GM21390 (cell line): ENCODE measurements around the gene ATP11B.

Source experiments
- ATAC-seq: cut with Tn5 transposase; IDR thresholded peaks from one replicate; pipeline ENCODE4 v1.9.1; 2021; ENCODE audit not compliant: unreplicated experiment

The ATP11B gene

DNA sequence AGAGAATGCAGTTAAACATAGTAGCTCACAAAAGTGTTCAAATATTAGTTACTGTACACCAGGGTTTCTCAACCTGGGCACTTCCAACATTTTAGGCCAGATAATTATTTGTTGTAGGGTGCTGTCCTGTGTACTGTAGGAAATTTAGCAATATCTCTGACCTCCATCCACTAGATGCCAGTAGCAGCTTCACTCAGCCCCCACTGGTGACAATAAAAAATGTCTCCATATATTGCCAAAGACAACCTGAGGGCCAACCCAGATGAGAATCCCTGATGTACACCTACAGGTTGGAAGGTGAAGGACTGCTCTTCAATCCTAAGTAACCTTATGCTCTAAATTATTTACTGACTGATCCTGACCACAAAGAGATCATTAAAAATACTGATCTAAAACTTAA lies 154.6 kb downstream of the ATP11B start:
- no peak for ATAC-seq

DNA sequence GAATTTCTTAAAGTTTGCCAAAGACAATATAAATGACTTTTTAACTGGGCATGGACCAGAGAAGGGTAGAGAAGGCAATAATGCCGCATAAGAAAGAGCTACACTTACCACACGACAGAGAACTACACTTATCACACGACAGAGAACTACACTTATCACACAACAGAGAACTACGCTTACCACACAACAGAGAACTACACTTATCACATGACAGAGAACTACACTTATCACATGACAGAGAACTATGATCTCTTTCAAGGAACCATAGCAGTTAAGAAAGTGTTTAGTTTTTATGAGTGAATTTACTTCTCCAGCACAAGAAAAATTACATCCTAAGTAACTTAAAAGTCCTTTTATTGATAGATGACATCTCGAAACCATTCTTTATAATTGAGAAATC lies 155.0 kb downstream of the ATP11B start:
- no peak for ATAC-seq

DNA sequence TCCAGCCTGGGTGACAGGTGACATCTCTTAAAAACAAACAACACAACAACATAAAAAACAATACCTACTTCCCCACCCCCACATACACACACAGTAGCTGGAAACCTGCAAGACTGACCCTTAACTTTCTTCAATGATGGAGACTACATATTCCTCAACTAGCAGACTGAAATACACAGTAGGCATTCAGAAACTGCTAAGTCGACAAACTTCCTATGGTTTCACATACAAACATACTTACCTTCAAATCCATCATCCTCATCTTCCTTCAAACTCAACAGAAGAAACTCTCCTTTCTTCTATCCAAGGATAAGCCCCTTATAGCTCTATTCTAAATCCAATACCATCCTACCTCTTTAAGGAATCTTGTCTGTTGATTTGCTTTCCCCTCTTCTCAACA lies 156.4 kb downstream of the ATP11B start:
- ATAC-seq, result no peak

DNA sequence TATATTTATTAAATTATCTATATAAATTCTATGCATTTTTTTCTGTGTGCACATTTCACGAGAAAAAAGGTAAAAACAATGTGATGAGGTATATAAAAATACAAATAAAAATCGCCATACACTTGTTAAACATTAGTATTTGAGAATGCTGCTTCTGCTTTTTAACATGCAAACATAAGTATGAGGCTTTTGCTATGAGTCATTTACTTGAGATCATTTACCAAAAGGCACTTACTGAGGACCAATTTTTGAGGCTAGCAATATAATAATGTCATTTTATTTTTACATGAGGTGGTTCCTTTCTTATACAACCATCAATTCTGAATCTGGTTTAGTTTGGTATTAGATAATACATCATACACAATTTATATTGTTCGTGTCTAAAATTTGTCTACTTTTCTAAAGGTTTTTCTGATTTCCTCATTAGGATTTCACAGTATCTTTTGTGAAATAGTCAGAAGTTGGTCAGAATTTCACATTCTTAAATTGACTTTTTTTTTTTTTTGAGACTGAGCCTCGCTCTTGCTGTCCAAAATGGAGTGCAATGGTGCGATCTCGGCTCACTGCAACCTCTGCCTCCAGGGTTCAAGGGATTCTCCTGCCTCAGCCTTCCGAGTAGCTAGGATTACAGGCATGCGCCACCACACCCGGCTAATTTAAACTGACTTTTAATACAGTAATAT lies 161.4 kb downstream of the ATP11B start:
- ATAC-seq, result peak; percentile 94

DNA sequence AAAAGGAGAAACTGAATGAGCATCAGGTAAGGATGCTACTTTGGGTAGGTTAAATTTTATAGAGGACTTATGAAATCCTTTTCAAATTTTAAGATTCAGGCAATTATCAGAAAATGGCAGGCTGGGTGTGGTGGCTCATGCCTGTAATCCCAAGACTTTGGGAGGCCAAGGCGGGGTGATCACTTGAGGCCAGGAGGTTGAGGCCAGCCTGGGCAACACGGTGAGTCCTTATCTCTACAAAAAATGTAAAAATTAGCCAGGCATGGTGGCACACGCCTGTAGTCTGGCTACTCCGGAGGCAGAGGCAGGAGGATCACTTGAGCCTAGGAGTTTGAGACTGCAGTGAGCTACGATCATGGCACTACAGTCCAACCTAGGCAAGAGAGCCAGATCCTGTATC lies 163.9 kb downstream of the ATP11B start:
- no peak for ATAC-seq

DNA sequence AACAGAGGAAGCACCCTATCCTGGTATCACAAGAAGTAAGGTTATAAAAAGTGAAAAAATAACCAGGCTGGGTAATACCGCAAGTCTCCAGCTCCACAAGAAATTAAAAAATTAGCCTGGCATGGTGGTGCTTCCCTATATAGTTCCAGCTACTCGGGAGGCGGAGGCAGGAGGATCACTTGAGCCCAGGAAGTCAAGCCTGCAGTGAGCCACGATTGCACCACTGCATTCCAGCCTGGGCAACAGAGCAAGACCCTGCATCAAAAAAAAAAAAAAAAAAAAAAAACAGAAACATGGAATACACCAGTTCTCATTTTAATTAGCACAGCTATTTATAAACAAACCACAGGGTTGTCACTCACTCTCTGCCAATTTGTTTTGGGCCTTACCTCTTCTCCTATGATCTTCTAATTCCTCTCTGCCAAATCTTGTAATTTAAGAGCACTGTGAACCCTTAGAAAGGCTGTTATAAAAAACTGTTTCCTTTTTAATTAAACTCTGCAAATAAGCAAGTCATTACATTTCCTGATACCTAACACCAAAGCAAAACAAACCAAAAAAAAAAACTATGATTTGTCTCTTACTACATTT lies 164.5 kb downstream of the ATP11B start:
- no peak for ATAC-seq

DNA sequence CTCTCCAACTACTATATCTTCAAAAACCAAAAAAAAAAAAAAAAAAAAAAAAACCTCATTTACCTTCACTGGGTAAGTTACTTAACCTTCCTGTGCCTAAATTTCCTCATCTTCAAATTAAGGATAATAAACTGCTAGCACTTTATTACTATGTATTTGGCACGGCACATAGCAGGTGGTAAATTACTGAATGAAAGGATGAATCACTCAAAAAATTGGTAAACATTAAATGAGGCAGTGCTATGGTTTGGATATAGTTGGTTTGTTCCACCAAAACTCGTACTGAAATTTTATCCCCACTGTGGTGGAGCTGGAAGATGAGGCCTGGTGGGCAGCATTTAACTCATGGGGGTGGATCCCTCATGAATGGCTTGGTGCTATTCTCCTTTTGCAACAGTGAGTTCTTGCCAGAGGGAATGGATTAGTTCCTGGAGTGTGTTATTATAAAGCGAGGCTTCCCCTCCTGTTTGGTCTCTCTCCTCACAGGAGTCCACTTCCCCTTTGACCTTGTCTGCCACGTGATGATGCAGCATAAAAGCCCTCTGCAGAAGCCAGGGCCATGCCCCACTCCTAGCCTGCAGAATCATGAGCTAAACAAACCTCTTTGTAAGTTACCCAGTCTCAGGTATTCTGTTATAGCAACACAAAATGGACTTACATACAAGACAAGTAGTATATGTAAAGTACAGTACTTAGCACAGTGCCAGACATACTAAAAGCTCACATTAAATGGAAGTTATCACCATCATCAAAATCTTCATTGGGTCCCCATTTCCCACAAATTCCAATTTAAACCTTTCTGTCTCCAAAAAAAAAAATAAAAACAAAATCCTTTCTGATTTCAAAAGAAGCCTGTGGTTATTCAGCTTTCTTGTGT lies 166.4 kb downstream of the ATP11B start:
- no peak for ATAC-seq

DNA sequence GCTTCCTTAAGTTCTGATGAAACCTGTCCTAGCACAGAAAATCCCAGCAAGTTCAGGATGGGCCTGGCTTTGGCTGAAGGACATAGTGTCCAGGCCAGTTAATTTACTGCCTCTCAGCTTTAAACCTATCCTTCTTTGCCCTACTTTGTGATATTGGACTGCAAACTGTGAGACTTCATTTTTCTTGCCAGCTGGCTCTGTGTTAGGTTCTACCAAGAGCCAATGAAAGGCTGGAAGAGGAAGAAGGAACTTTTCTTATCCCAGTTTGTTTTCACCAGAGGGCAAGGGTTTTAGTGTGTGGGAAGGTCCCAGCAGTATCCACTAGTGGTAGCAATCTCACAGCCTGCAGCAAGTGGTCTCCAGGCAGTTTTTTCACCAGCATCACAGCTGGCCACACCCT lies 168.9 kb downstream of the ATP11B start:
- no peak for ATAC-seq

DNA sequence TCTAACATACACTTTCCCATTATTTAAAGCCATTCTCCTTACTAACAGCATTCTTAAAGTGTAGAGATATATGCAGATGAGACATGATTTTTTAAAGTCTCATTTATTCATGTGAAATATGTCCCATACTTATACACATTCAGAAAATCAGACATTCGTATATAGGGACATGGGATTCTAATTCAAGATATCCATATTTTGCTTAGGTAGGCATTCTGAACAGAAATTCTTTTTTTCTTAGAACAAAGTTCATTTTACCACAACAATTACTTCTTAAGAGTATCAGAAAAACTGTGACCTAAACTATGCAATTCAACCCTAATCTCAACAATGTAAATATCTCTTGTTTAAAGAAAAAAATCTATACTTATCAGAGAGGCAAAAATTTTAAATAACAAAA lies 170.9 kb downstream of the ATP11B start:
- ATAC-seq, result no peak

DNA sequence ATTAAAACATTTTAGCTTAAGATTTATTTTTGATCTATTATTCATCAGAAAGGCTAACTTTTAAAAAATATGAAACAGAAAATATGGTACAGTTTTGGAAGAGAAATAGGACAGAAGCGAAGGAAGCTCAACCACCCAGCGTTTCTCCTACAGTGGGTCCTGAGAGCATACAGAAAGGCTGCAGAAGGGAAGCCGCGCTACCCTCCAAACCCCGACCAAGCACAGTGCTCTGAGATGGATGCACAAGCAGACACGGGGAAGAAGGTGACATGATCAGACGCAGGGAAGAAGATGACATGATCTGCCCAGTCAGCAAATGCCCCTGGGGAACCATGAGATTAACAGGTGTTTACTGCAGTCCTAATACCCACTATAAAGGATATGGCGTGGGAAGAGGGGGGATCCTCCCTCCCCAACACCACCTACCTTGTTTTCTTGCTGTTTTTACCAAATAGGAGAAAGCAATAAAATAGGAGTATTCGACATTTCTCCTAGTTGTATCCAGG lies 172.6 kb downstream of the ATP11B start:
- ATAC-seq, result no peak

DNA sequence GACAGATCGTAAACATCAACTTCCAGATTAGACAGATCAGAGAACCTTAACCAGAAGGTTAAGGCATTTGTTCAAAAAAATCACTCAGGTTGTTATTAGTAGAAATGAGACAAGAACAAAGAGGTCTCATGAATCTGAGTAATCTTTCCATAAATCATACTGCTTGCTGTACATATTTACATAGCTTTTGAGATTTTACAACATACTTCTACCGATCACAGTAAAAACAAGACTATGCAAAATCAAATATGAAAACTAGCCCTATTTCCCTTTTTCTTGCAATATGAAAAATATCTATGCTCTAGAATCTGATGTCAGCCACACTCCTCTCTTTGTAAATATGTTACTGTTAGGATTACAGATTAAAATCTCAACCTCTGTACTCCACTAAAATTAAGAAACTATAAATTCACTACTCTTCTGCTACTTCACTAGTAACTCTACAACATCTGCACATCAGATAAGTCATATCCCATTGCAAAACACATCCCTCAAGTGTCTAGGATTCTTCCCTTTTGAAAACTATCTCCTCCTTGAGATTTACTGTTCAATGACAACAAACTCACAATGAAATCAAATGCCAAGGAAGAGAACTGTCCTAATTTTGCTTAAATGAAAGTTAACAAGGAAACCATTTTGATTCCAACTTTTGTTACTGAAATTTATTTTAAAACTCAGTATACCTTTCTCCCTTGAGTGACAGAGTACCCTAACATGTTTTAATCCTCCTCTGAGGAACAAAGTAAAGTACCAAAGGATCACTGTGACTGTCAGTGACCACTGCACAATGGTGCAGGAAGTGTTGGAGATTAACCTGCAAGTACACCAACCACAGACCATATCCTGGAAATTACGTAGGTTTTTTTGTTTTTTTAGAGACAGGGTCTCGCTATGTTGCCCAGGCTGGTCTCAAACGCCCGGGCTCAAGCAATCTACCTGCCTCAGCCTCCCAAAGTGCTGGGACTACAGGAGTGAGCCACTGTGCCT lies 174.2 kb downstream of the ATP11B start:
- peak; percentile 48 for ATAC-seq

DNA sequence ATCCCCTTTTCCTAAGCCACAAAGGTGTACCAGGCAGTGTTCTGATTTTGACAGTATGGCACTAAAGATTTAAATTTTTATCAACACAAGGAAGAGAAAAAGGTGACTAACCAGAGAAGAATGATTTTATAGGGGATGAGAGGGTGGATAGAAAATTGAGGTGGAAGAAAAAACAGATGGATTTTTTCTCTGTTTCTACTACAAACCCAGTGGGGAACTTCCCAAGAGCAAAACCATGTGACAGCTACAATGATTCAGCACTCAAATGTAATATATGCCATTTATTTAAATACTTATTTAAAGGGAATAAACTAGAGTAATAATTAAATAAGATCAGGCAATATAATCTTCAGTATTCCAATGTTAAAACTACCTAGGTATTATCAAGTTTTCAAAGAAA lies 176.0 kb downstream of the ATP11B start:
- no peak for ATAC-seq

DNA sequence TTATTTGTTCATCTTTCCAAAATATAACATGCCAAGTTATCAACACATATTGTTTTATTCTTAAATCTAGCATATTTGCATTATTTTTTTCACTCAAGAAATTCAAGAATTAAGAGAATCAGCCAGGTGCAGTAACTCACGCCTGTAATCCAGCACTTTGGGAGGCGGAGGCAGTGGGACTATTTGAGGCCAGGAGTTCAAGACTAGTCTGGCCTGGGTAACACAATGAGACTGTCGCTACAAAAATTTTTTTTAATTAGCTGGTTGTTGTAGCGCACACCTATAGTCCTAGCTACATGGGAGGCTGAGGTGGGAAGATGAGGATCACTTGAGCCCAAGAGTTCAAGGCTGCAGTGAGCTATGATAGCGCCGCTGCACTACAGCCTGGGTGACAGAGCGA lies 176.5 kb downstream of the ATP11B start:
- no peak for ATAC-seq

DNA sequence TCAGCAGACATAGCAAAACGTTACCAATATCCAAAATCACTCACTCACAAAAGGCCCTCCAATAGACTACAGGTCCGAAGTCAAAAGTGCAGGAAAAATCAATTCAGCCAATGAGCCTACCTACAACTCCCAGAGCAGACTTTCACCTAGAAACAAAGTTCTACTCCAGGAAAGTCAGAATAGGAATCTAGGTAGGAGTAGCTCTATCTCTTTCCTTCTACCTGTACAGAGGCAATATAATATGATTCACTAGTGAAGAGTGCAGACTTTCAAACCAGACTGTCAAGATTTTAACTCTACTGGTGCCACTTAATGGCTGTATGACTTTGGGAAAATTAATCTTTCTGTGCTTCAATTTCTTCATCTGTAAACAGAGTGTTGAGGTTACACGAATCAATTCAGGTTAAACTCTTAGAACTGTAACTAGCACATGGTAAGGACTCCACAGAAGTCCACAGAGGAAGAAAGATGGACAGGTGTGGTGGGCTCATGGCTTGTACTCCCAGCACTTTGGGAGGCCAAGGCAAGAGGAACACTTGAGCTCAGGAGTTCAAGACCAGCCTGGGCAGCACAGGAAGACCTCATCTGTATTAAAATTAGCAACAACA lies 177.6 kb downstream of the ATP11B start:
- ATAC-seq, result no peak
